A673 (cell line): ENCODE data around the gene PRTN3.

Experiments used
- EZH2 ChIP-seq: fragments of 200-600 bp; sonication (generic); IDR thresholded peaks from 2 replicates; pipeline ENCODE4 v1.6.1; 2017; ENCODE audit warnings: borderline replicate concordance, low read depth, mild to moderate bottlenecking, mixed read lengths, antibody characterized with exemption, low read length; ENCODE audit not compliant: poor library complexity, severe bottlenecking
- TF ChIP-seq, protein P1 (sequence below): fragments of 300-800, 200-600 bp; sonication (generic); conservative IDR thresholded peaks from 2 replicates; pipeline ENCODE4 v1.5.1; 2017; ENCODE audit warnings: low read depth, mild to moderate bottlenecking, antibody characterized with exemption, low read length, moderate library complexity, mixed read lengths

DNA sequence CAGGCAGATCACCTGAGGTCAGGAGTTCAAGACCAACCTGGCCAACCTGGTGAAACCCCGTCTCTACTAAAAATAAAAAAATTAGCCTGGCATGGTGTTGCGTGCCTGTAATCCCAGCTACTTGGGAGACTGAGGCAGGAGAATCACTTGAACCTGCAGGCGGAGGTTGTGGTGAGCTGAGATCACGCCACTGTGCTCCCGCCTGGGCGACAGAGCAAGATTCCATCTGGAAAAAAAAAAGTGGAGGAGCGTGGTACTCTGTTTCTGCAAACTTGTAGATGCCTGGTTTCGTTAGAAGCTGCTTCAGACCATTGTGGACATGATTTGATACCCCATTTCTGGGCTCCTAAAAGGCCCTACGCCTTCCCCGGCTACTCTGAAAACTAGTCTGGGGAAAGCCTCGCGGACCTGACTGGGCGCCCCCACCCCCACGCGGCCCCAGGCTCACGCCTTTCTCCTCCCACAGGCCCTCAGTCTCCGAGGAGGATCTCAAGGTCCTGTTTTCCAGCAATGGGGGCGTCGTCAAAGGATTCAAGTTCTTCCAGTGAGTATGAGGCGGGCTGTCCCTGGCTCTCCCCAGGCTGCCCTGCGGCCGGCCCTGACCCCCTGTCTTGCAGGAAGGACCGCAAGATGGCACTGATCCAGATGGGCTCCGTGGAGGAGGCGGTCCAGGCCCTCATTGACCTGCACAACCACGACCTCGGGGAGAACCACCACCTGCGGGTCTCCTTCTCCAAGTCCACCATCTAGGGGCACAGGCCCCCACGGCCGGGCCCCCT is 30.5 kb upstream of the PRTN3 start:
- TF ChIP-seq, protein P1, sequence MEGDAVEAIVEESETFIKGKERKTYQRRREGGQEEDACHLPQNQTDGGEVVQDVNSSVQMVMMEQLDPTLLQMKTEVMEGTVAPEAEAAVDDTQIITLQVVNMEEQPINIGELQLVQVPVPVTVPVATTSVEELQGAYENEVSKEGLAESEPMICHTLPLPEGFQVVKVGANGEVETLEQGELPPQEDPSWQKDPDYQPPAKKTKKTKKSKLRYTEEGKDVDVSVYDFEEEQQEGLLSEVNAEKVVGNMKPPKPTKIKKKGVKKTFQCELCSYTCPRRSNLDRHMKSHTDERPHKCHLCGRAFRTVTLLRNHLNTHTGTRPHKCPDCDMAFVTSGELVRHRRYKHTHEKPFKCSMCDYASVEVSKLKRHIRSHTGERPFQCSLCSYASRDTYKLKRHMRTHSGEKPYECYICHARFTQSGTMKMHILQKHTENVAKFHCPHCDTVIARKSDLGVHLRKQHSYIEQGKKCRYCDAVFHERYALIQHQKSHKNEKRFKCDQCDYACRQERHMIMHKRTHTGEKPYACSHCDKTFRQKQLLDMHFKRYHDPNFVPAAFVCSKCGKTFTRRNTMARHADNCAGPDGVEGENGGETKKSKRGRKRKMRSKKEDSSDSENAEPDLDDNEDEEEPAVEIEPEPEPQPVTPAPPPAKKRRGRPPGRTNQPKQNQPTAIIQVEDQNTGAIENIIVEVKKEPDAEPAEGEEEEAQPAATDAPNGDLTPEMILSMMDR: no peak
- TF ChIP-seq EZH2: no peak
